OCI-LY7 (cell line): Measurements from ENCODE around the gene SGTA.

ENCODE experiments used
- CTCF ChIP-seq: fragments of 200-600 bp; sonication (generic); conservative IDR thresholded peaks from 2 replicates; pipeline ENCODE4 v1.5.1; 2014; ENCODE audit warnings: mild to moderate bottlenecking, antibody characterized with exemption, low read length, moderate library complexity, mixed read lengths
- EZH2phosphoT487 ChIP-seq: fragments of 200-600 bp; sonication (generic); IDR thresholded peaks from 2 replicates; pipeline ENCODE4 v1.6.1; 2018; ENCODE audit warnings: low read depth, borderline replicate concordance, mild to moderate bottlenecking, mixed run types, antibody characterized with exemption, low read length, moderate library complexity, mixed read lengths

GRCh38 chr19:2715470-2716274 is 67.4 kb downstream of the SGTA start:
- TF ChIP-seq CTCF = no peak
- no peak for TF ChIP-seq EZH2phosphoT487
